ENCODE data around the gene VPS18. TPM values are rescaled to one million over a fixed set of nuclear protein-coding genes. Genes with fewer than 3 reads are reported as not detected.

VPS18 gene
- total and polyA plus RNA-seq, 4 donors: 16.1 to 31.5 (median 21.1) TPM

DNA sequence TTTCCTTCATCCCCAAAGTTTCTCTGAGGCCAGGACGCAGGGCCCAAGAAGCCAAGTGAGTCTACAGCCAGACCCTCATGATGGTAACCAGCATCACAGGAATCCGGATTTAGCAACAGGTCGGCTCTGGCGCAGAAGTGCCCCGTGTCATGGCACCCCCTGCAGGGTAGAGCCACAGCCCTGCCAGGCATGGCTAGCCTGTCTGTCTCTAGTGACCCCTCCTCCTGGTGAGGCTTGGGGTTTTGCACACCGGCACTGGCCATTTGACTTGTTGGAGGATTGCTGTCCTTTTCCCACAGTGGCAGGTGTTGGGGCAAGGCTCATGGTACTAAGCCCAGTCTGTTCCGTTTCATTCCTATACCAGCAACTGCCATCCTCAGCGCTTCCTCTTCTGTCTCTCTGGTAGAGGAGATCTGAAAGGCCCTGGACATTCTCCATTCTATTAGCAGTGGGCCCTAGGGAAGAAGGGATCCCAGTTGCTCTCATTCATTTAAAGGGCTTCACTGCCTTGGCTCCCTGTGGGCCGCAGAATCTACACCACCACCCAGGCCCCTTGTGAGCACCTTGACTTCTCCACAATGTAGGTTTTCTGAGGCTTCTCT lies 49.6 kb downstream of the VPS18 start:
- no peaks in the 10 kb centered on the region for H3K9me3 ChIP-seq (ENCODE audit: control insufficient read depth in 4 of 4, insufficient read depth in 3 of 4, low read length in 3 of 4)
- peaks cover 0 to 3% (median 0%) of the 10 kb centered on the region in 4 donors for H3K36me3 ChIP-seq (ENCODE audit: control insufficient read depth in 4 of 4, insufficient read depth in 4 of 4, low read length in 4 of 4)
- TF ChIP-seq, protein P1, sequence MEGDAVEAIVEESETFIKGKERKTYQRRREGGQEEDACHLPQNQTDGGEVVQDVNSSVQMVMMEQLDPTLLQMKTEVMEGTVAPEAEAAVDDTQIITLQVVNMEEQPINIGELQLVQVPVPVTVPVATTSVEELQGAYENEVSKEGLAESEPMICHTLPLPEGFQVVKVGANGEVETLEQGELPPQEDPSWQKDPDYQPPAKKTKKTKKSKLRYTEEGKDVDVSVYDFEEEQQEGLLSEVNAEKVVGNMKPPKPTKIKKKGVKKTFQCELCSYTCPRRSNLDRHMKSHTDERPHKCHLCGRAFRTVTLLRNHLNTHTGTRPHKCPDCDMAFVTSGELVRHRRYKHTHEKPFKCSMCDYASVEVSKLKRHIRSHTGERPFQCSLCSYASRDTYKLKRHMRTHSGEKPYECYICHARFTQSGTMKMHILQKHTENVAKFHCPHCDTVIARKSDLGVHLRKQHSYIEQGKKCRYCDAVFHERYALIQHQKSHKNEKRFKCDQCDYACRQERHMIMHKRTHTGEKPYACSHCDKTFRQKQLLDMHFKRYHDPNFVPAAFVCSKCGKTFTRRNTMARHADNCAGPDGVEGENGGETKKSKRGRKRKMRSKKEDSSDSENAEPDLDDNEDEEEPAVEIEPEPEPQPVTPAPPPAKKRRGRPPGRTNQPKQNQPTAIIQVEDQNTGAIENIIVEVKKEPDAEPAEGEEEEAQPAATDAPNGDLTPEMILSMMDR (IDR thresholded peaks at IDR 0.05; ENCODE audit: control extremely low read depth, extremely low read depth): no peak
- H3K4me1 ChIP-seq (ENCODE audit: control insufficient read depth in 5 of 5, insufficient read depth in 5 of 5, low read length in 5 of 5): peaks cover 0 to 24% (median 18%) of the 10 kb centered on the region in 5 donors
- peak overlapping the region in 1 of 2 donors; percentile 58 for H3K27ac ChIP-seq (ENCODE audit: low read depth in 1 of 2, low read length in 1 of 2)
- DNase-seq (no peak), ATAC-seq (ENCODE audit: insufficient read depth, low FRiP score) (no peak)
- no peak overlapping the region for H3K9ac ChIP-seq (ENCODE audit: insufficient read depth in 1 of 2, low read length in 2 of 2)
- WGBS, 2 donors: 77 to 91% methylated on average over 9 of the region's 9 CpGs
- no peak overlapping the region for H3K4me3 ChIP-seq
- no peaks in the 10 kb centered on the region for H3K27me3 ChIP-seq (ENCODE audit: control insufficient read depth in 3 of 3, insufficient read depth in 3 of 3, low read length in 2 of 3)

DNA sequence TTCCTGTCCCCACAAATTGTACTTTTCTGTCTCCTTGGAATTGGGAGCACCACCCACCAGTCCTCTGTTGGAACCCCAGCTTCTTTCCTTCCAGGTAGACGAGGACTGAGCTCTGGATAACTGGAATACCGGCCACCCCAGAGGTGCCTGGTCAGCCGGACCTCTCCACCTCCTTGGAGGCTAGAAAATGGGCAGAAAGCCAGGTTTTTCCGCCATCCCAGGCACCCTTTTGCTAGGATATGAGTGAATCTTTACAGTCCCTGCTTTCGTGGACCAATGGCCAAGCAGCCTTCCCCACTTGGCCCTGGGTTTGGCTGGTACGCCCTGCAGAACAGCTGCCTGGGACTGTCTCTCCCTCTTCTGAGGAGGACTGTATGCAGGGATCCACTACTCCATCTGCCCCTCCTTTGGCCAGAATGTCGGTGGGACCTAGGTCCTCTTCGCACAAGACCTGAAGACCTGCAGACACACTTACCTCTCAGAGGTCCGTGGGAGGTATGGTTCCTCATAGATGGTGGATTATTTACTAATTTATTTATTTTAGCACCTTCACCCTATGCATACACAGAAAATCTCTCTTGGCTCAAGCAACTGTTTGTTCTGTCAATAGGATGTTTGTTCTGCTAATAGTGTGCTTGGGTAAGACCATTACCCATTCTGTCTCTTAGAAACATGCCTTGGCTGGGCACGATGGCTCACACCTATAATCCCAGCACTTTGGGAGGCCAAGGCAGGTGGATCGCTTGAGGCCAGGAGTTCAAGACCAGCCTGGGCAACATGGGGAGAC lies 50.5 kb downstream of the VPS18 start:
- Histone ChIP-seq H3K4me1 (ENCODE audit: control insufficient read depth in 5 of 5, insufficient read depth in 5 of 5, low read length in 5 of 5) (peaks cover 0 to 24% (median 20%) of the 10 kb centered on the region in 5 donors), H3K9ac (ENCODE audit: insufficient read depth in 1 of 2, low read length in 2 of 2) (no peak overlapping the region), H3K27ac (ENCODE audit: low read depth in 1 of 2, low read length in 1 of 2) (no peak overlapping the region), H3K9me3 (ENCODE audit: control insufficient read depth in 4 of 4, insufficient read depth in 3 of 4, low read length in 3 of 4) (no peaks in the 10 kb centered on the region), H3K36me3 (ENCODE audit: control insufficient read depth in 4 of 4, insufficient read depth in 4 of 4, low read length in 4 of 4) (no peaks in the 10 kb centered on the region), H3K4me3 (no peak overlapping the region), H3K27me3 (ENCODE audit: control insufficient read depth in 3 of 3, insufficient read depth in 3 of 3, low read length in 2 of 3) (no peaks in the 10 kb centered on the region)
- DNase-seq (no peak), ATAC-seq (ENCODE audit: insufficient read depth, low FRiP score) (no peak)
- 90 to 95% methylated on average over 11 of the region's 11 CpGs for WGBS, 2 donors
- TF ChIP-seq, protein P1 (IDR thresholded peaks at IDR 0.05; ENCODE audit: control extremely low read depth, extremely low read depth): no peak

DNA sequence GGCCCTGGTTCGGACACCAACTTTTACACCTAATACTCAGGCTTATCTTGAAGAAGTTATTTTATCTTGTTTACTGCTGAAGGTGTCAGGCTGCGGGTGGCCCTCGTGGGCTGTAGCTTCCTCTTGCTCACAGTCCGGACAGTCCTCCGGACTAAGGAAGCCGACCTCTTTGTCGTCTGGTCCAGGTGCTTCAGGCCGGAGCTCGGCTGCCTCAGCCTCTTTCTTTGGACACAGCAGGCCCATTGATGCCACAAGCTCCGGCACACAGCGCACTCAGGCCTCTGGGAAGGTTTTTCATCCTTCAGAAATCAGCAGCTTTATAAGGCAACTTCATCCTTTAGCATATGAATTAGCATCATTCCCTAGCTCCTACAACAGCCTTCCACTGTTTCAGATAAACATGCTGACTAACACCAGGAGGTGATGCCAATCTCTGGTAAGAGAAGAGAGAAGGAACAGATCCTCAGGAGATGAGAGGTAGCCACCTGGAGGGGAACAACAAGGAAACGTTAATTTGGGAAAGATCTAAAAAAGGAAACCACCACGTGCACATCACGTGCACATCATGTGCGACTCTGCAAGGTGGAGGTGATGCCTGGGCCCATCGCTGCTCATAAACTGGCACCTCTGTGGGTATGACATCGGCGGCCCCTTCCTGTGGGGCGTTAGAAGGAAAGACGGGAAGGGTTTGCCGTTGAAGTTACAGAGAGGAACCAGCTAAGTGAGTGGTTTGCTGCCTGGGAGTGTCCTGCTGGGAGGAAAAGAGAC lies 54.6 kb downstream of the VPS18 start:
- Histone ChIP-seq H3K9me3 (ENCODE audit: control insufficient read depth in 4 of 4, insufficient read depth in 3 of 4, low read length in 3 of 4) (no peaks in the 10 kb centered on the region), H3K9ac (ENCODE audit: insufficient read depth in 1 of 2, low read length in 2 of 2) (no peak overlapping the region), H3K4me1 (ENCODE audit: control insufficient read depth in 5 of 5, insufficient read depth in 5 of 5, low read length in 5 of 5) (peaks cover 0 to 10% (median 0%) of the 10 kb centered on the region in 5 donors), H3K27me3 (ENCODE audit: control insufficient read depth in 3 of 3, insufficient read depth in 3 of 3, low read length in 2 of 3) (no peaks in the 10 kb centered on the region), H3K27ac (ENCODE audit: low read depth in 1 of 2, low read length in 1 of 2) (peak overlapping the region in 1 of 2 donors; percentile 41), H3K4me3 (no peak overlapping the region), H3K36me3 (ENCODE audit: control insufficient read depth in 4 of 4, insufficient read depth in 4 of 4, low read length in 4 of 4) (no peaks in the 10 kb centered on the region)
- TF ChIP-seq, protein P1 (IDR thresholded peaks at IDR 0.05; ENCODE audit: control extremely low read depth, extremely low read depth): no peak
- WGBS, 2 donors: 55 to 73% methylated on average over 21 of the region's 21 CpGs
- ATAC-seq (ENCODE audit: insufficient read depth, low FRiP score): no peak
- DNase-seq: no peak

Measured in lung (tissue), 12 donors.